Gastrocnemius medialis (tissue), 4 donors: ENCODE results near the gene ZBTB7B.

ENCODE experiments used
- CTCF ChIP-seq, 5 experiments: fragments of 450-650 bp in 3 of 5; fragments of 200-600 bp in 2 of 5; sonication (generic) in 2 of 5; IDR thresholded peaks in 4 of 5; conservative IDR thresholded peaks in 1 of 5; 1 replicate in 4 of 5; 2 replicates in 1 of 5; pipeline ENCODE4 v1.5.1; 2016 to 2019; ENCODE audit warnings: antibody characterized with exemption in 5 of 5, mild to moderate bottlenecking in 3 of 5, moderate library complexity in 3 of 5
- POLR2A ChIP-seq, 2 donors: fragments of 450-650 bp; IDR thresholded peaks; one replicate each; pipeline ENCODE4 v1.6.1; 2017; ENCODE audit warnings: antibody characterized with exemption in 2 of 2, mild to moderate bottlenecking in 2 of 2, moderate library complexity in 2 of 2

- TF ChIP-seq CTCF (IDR thresholded peaks at IDR 0.05 in 4 of 5, conservative IDR thresholded peaks at IDR 0.05 in 1 of 5) (no peak), POLR2A (IDR thresholded peaks at IDR 0.05) (no peak)
These were observed 42.0 kb upstream of the ZBTB7B start for GRCh38 chr1:154960446-154961136.
